Endothelial cell of umbilical vein (primary cell): ENCODE data around the gene LYZL6. TPM values are rescaled to one million over a fixed set of nuclear protein-coding genes. Genes with fewer than 3 reads are reported as not detected.

Source experiments
- BruUV-seq: library from RNA; stranded (reverse); fragments of 400-500 nt; replicated peaks from 2 replicates; lab custom pipeline; 2021; lab: Mats Ljungman, UMichigan
- CTCF ChIA-PET: fragments of 300-600, 350-600 bp; sonication (Branson Sonifier 250); formaldehyde crosslinking; loops from one replicate; lab custom pipeline; 2021; ENCODE audit warnings: antibody characterized with exemption, inconsistent platforms; lab: Charles Lee
- POLR2A ChIA-PET: fragments of 300-600, 350-600 bp; sonication (Branson Sonifier 250); formaldehyde crosslinking; loops from one replicate; lab custom pipeline; 2021; ENCODE audit warnings: antibody characterized with exemption, inconsistent platforms; lab: Charles Lee
- DNase-seq: peaks from one replicate; pipeline ENCODE4 v3.0.0-alpha.2; 2011; ENCODE audit warnings: low read depth, low spot score
- FAIRE-seq: peaks from 2 replicates; lab custom pipeline; 2011; peaks lifted over from hg19 to GRCh38; lab: Jason Lieb, UNC
- H2AFZ ChIP-seq: 2 replicates; pipeline ENCODE4 v1.6.0; 2012; ENCODE audit warnings: low read depth, low read length, control low read depth, inconsistent platforms
- H3K27ac ChIP-seq: 2 replicates; pipeline ENCODE4 v1.5.1; 2011; ENCODE audit warnings: low read depth, mild to moderate bottlenecking, control low read depth, low read length, moderate library complexity; ENCODE audit not compliant: insufficient read depth
- H3K27me3 ChIP-seq, 2 experiments: 2 replicates each; pipeline versions ENCODE4 v1.6.0 to v1.6.1; 2011; ENCODE audit warnings: low read length in 2 of 2, mixed read lengths in 1 of 2; ENCODE audit not compliant: control insufficient read depth in 2 of 2, insufficient read depth in 2 of 2
- H3K36me3 ChIP-seq, 2 experiments: 2 replicates in 1 of 2; 3 replicates in 1 of 2; pipeline ENCODE4 v1.5.1; 2011; ENCODE audit warnings: low read length in 2 of 2, mild to moderate bottlenecking in 1 of 2, moderate library complexity in 1 of 2; ENCODE audit not compliant: control insufficient read depth in 2 of 2, insufficient read depth in 2 of 2; ENCODE audit errors: extremely low read depth in 1 of 2
- H3K4me1 ChIP-seq: 3 replicates; pipeline ENCODE4 v1.5.1; 2011; ENCODE audit warnings: mild to moderate bottlenecking, low read length; ENCODE audit not compliant: control insufficient read depth, insufficient read depth; ENCODE audit errors: extremely low read depth
- H3K4me2 ChIP-seq: 2 replicates; pipeline ENCODE4 v1.6.1; 2011; ENCODE audit warnings: low read length, control low read depth, mixed read lengths; ENCODE audit not compliant: insufficient read depth
- H3K4me3 ChIP-seq, 3 experiments: fragments of 200-600 bp in 1 of 3; sonication (generic), shearing (Covaris generic) in 1 of 3; replicated peaks in 1 of 3; 2 replicates each; pipeline ENCODE4 v1.5.1; 2011 to 2016; ENCODE audit warnings: control low read depth in 3 of 3, low read length in 3 of 3, mild to moderate bottlenecking in 2 of 3, inconsistent platforms in 1 of 3, low read depth in 1 of 3, moderate library complexity in 1 of 3; ENCODE audit not compliant: insufficient read depth in 1 of 3
- H3K79me2 ChIP-seq: 2 replicates; pipeline ENCODE4 v1.6.0; 2012; ENCODE audit warnings: low read length, inconsistent platforms; ENCODE audit not compliant: control insufficient read depth, insufficient read depth
- H3K9ac ChIP-seq: replicated peaks from 2 replicates; pipeline ENCODE3; 2011; ENCODE audit warnings: low read length, control low read depth; ENCODE audit not compliant: insufficient read depth; ENCODE audit errors: extremely low read depth
- H3K9me1 ChIP-seq: replicated peaks from 3 replicates; pipeline ENCODE4 v1.6.0; 2011; ENCODE audit warnings: mild to moderate bottlenecking, low read length; ENCODE audit not compliant: control insufficient read depth, insufficient read depth; ENCODE audit errors: extremely low read depth
- H3K9me3 ChIP-seq: replicated peaks from 2 replicates; pipeline ENCODE4 v1.5.1; 2012; ENCODE audit warnings: low read length, inconsistent platforms; ENCODE audit not compliant: control insufficient read depth, insufficient read depth
- H4K20me1 ChIP-seq: replicated peaks from 2 replicates; pipeline ENCODE3; 2011; ENCODE audit warnings: mild to moderate bottlenecking, low read length; ENCODE audit not compliant: control insufficient read depth, insufficient read depth; ENCODE audit errors: extremely low read depth
- EZH2 ChIP-seq: IDR thresholded peaks from 2 replicates; pipeline ENCODE4 v1.6.1; 2012; ENCODE audit warnings: borderline replicate concordance, low read depth, mild to moderate bottlenecking, moderate library complexity, low read length, inconsistent platforms; ENCODE audit not compliant: severe bottlenecking
- FOS ChIP-seq: IDR thresholded peaks from 2 replicates; pipeline ENCODE4 v1.6.1; 2011; ENCODE audit warnings: mild to moderate bottlenecking, low read length, moderate library complexity, borderline replicate concordance; ENCODE audit not compliant: insufficient read depth
- GATA2 ChIP-seq: IDR thresholded peaks from 2 replicates; pipeline ENCODE4 v1.7.0; 2011; ENCODE audit warnings: low read depth, mild to moderate bottlenecking, moderate library complexity, mixed read lengths, low read length; ENCODE audit not compliant: insufficient read length, insufficient read depth
- JUN ChIP-seq: IDR thresholded peaks from 2 replicates; pipeline ENCODE4 v1.6.1; 2011; ENCODE audit warnings: borderline replicate concordance, low read depth; ENCODE audit not compliant: insufficient read length, insufficient read depth
- MYC ChIP-seq: IDR thresholded peaks from one replicate; pipeline ENCODE4 v1.6.1; 2011; ENCODE audit warnings: mild to moderate bottlenecking, low read depth, low read length
- POLR2A ChIP-seq: IDR thresholded peaks from 2 replicates; pipeline ENCODE4 v1.6.1; 2012; ENCODE audit warnings: low read depth, mild to moderate bottlenecking, control low read depth, low read length
- POLR2AphosphoS5 ChIP-seq: IDR thresholded peaks from 2 replicates; pipeline ENCODE4 v1.6.1; 2012; ENCODE audit warnings: low read depth, mild to moderate bottlenecking, control low read depth, low read length, moderate library complexity; ENCODE audit not compliant: insufficient read depth
- dilution Hi-C: fragments of 300-500 bp; cut with MboI; formaldehyde crosslinking; loops from one replicate; pipeline ENCODE4 v1.15.0; 2019; ENCODE audit warnings: low sequenced_read_pairs; ENCODE audit not compliant: extremely low pct_ligation_motif_present
- intact Hi-C: fragments of 100-400 bp; cut with micrococcal nuclease; formaldehyde crosslinking; loops from one replicate; pipeline ENCODE4 v1.10.0; 2022
- polyA plus RNA-seq, 4 experiments: library from polyadenylated mRNA; depleted of rRNA in 3 of 4; stranded (reverse) in 3 of 4; unstranded in 1 of 4; fragments of >200 nt; gene quantifications; 2 replicates each; pipeline versions ENCODE4 v1.2.1 to v1.2.3, GENCODE V29; 2011 to 2012; ENCODE audit warnings: missing spikeins in 1 of 4
- total RNA-seq: library from RNA; stranded (reverse); gene quantifications from 2 replicates; pipeline ENCODE4 v1.2.3, GENCODE V29; 2021
- TF ChIP-seq, protein P1 (sequence below): IDR thresholded peaks from 2 replicates; pipeline ENCODE4 v1.6.1; 2011; ENCODE audit not compliant: insufficient read depth, insufficient read length
- TF ChIP-seq, protein P2 (sequence below), 2 donors: IDR thresholded peaks; 1 replicate in 1 of 2; 2 replicates in 1 of 2; pipeline ENCODE4 v1.5.1; 2011; ENCODE audit warnings: low read length in 2 of 2, mild to moderate bottlenecking in 2 of 2, moderate library complexity in 2 of 2, control low read depth in 1 of 2, inconsistent platforms in 1 of 2, low read depth in 1 of 2; ENCODE audit not compliant: insufficient read depth in 1 of 2; ENCODE audit errors: extremely low read depth in 1 of 2

The LYZL6 gene
- total and polyA plus RNA-seq, 2 donors (not counting 3 experiments of a cell fraction or from before 2014, with no cell fraction given), result not detected

DNA sequence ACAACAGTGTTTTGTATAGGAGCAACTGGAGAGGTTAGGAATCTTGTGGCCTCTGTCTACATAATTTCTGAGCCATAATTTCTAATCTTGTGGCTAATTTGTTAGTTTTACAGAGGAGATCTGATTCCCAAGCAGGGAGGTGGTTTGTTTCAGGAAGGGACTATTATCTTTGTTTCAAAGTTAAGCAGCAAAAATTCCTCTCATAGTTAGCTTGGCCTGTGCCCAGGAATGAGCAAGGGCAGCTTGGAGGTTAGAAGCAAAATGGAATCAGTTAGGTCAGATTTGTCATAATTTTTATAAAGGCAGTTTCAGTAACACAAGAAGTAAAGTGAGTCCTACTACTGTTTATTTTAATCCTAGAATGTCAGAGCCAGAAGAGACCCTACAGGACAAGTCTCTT is 10.9 kb downstream of the LYZL6 start:
- ChIA-PET POLR2A (no interaction called here), CTCF (interaction anchor here (0.9 to 1.0 kb wide), 2 partner anchors 10 to 11 kb away, joined by 3 to 5 read pairs; no protein-coding TSS in a partner anchor)
- Histone ChIP-seq H3K9me3 (no peaks in the 10 kb centered on the region), H3K4me2 (no peak overlapping the region), H3K9me1 (no peaks in the 10 kb centered on the region), H3K27me3 (peaks cover 0 to 3% of the 10 kb centered on the region in 2 experiments), H3K9ac (no peak overlapping the region), H3K36me3 (no peaks in the 10 kb centered on the region), H2AFZ (peak overlapping the region; percentile 1), H4K20me1 (no peaks in the 10 kb centered on the region), H3K4me1 (no peaks in the 10 kb centered on the region), H3K79me2 (no peaks in the 10 kb centered on the region), H3K4me3 (no peak overlapping the region), H3K27ac (no peak overlapping the region)
- dilution Hi-C loops, result no loop called here
- no peak for DNase-seq
- intact Hi-C loops, result no loop called here
- TF ChIP-seq POLR2AphosphoS5 (no peak), FOS (no peak), EZH2 (no peak), POLR2A (no peak), MYC (no peak), JUN (no peak), GATA2 (no peak)
- TF ChIP-seq, protein P1, sequence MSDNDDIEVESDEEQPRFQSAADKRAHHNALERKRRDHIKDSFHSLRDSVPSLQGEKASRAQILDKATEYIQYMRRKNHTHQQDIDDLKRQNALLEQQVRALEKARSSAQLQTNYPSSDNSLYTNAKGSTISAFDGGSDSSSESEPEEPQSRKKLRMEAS, result no peak
- TF ChIP-seq, protein P2, sequence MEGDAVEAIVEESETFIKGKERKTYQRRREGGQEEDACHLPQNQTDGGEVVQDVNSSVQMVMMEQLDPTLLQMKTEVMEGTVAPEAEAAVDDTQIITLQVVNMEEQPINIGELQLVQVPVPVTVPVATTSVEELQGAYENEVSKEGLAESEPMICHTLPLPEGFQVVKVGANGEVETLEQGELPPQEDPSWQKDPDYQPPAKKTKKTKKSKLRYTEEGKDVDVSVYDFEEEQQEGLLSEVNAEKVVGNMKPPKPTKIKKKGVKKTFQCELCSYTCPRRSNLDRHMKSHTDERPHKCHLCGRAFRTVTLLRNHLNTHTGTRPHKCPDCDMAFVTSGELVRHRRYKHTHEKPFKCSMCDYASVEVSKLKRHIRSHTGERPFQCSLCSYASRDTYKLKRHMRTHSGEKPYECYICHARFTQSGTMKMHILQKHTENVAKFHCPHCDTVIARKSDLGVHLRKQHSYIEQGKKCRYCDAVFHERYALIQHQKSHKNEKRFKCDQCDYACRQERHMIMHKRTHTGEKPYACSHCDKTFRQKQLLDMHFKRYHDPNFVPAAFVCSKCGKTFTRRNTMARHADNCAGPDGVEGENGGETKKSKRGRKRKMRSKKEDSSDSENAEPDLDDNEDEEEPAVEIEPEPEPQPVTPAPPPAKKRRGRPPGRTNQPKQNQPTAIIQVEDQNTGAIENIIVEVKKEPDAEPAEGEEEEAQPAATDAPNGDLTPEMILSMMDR (IDR thresholded peaks at IDR 0.05; ENCODE audit: extremely low read depth in 1 of 2, insufficient read depth in 1 of 2, low read depth in 1 of 2, low read length in 2 of 2), result no peak
- BruUV-seq, result no TSS peak
- FAIRE-seq, result no peak
